GM23338 (cell line): ENCODE data around the gene MAZ. TPM values are rescaled to one million over a fixed set of nuclear protein-coding genes. Genes with fewer than 3 reads are reported as not detected.
"Not testable (repeated sequence)": the region's sequence is repeated elsewhere in the genome, so short reads cannot be mapped to it uniquely, and the experiment has no call there.

ENCODE experiments used
- ATAC-seq: fragments of 200-7000 bp; cut with Tn5 transposase; 3 replicates; pipeline ENCODE4 v1.9.1; 2020
- DNase-seq: peaks from one replicate; pipeline ENCODE4 v3.0.0-alpha.2; 2015; ENCODE audit warnings: low spot score
- H2AFZ ChIP-seq: fragments of 200-600 bp; sonication (generic); 2 replicates; pipeline ENCODE4 v1.8.0; 2016; ENCODE audit warnings: antibody characterized with exemption, mild to moderate bottlenecking, moderate library complexity
- H3F3A ChIP-seq: fragments of 200-600 bp; sonication (generic); replicated peaks from 2 replicates; pipeline ENCODE4 v1.8.0; 2017; ENCODE audit warnings: antibody characterized with exemption, mixed run types, low read depth
- H3K27ac ChIP-seq: fragments of 200-600 bp; sonication (generic); 2 replicates; pipeline ENCODE4 v1.6.1; 2016; ENCODE audit warnings: low read depth
- H3K27me3 ChIP-seq: fragments of 200-600 bp; sonication (generic); 2 replicates; pipeline ENCODE4 v1.8.0; 2016; ENCODE audit warnings: mild to moderate bottlenecking, mixed run types, moderate library complexity; ENCODE audit not compliant: insufficient read depth
- H3K36me3 ChIP-seq: fragments of 200-600 bp; sonication (generic); 2 replicates; pipeline ENCODE4 v1.8.0; 2016; ENCODE audit warnings: mild to moderate bottlenecking; ENCODE audit not compliant: insufficient read depth
- H3K4me1 ChIP-seq: fragments of 200-600 bp; sonication (generic); 2 replicates; pipeline ENCODE4 v1.8.0; 2016; ENCODE audit warnings: mild to moderate bottlenecking, moderate library complexity; ENCODE audit not compliant: insufficient read depth
- H3K4me2 ChIP-seq: fragments of 200-600 bp; sonication (generic); 2 replicates; pipeline ENCODE4 v1.7.1; 2017; ENCODE audit warnings: mixed run types
- H3K4me3 ChIP-seq: fragments of 200-600 bp; sonication (generic); 2 replicates; pipeline ENCODE4 v1.6.1; 2016; ENCODE audit warnings: mixed run types
- H3K79me2 ChIP-seq: fragments of 200-600 bp; sonication (generic); replicated peaks from 2 replicates; pipeline ENCODE4 v1.8.0; 2017; ENCODE audit warnings: mild to moderate bottlenecking; ENCODE audit not compliant: insufficient read depth
- H3K9me2 ChIP-seq: fragments of 200-600 bp; sonication (generic); 2 replicates; pipeline ENCODE4 v1.8.0; 2017; ENCODE audit not compliant: insufficient read depth
- H4K20me1 ChIP-seq: fragments of 200-600 bp; sonication (generic); replicated peaks from 2 replicates; pipeline ENCODE4 v1.8.0; 2017; ENCODE audit warnings: mild to moderate bottlenecking; ENCODE audit not compliant: insufficient read depth
- H3K27ac Mint-ChIP-seq: 2 replicates; pipeline ENCODE4 v1.8.0; 2020; ENCODE audit warnings: inconsistent platforms, mild to moderate bottlenecking, moderate library complexity, mixed read lengths
- H3K27me3 Mint-ChIP-seq: 3 replicates; pipeline ENCODE4 v1.8.0; 2022; ENCODE audit warnings: low read depth, mild to moderate bottlenecking, moderate library complexity, mixed read lengths, inconsistent platforms; ENCODE audit not compliant: insufficient read depth, poor library complexity
- H3K36me3 Mint-ChIP-seq: 3 replicates; pipeline ENCODE4 v1.8.0; 2021; ENCODE audit warnings: low read depth, mild to moderate bottlenecking, inconsistent platforms, moderate library complexity, mixed read lengths
- H3K4me1 Mint-ChIP-seq: 3 replicates; pipeline ENCODE4 v1.8.0; 2020; ENCODE audit warnings: mild to moderate bottlenecking, inconsistent platforms, mixed read lengths
- H3K4me3 Mint-ChIP-seq: 3 replicates; pipeline ENCODE4 v1.8.0; 2021; ENCODE audit warnings: moderate library complexity, mild to moderate bottlenecking, inconsistent platforms, mixed read lengths
- H3K9me3 Mint-ChIP-seq: 3 replicates; pipeline ENCODE4 v1.8.0; 2020; ENCODE audit warnings: moderate library complexity, mild to moderate bottlenecking, inconsistent platforms, mixed read lengths
- CREB1 ChIP-seq: fragments of 250-450 bp; sonication (Bioruptor Pico); IDR thresholded peaks from 2 replicates; pipeline ENCODE4 v1.5.0; 2020; ENCODE audit warnings: low read depth, mild to moderate bottlenecking, moderate library complexity
- CTCF ChIP-seq, 2 experiments: fragments of 200-600 bp in 1 of 2; sonication (generic) in 1 of 2; conservative IDR thresholded peaks; 2 replicates each; pipeline versions ENCODE4 v1.5.1 to v1.6.1; 2016 to 2017; ENCODE audit warnings: antibody characterized with exemption in 2 of 2, low read depth in 2 of 2, mild to moderate bottlenecking in 2 of 2, moderate library complexity in 1 of 2
- EZH2 ChIP-seq: fragments of 200-600 bp; sonication (generic); IDR thresholded peaks from one replicate; pipeline ENCODE4 v1.8.0; 2017; ENCODE audit warnings: antibody characterized with exemption, mild to moderate bottlenecking, low read depth; ENCODE audit not compliant: unreplicated experiment
- NANOG ChIP-seq: IDR thresholded peaks from 2 replicates; pipeline ENCODE4 v1.6.1; 2016; ENCODE audit warnings: antibody characterized with exemption, borderline replicate concordance
- POLR2AphosphoS5 ChIP-seq: IDR thresholded peaks from 2 replicates; pipeline ENCODE4 v1.6.1; 2016; ENCODE audit warnings: antibody characterized with exemption, low read depth
- STAT1 ChIP-seq: IDR thresholded peaks from one replicate; pipeline ENCODE4 v1.6.1; 2016; ENCODE audit warnings: antibody characterized with exemption; ENCODE audit not compliant: unreplicated experiment
- ZNF114 ChIP-seq: fragments of 250-450 bp; sonication (Bioruptor Pico); IDR thresholded peaks from 2 replicates; pipeline ENCODE4 v1.5.0; 2020; ENCODE audit warnings: mild to moderate bottlenecking, moderate library complexity
- polyA plus RNA-seq: library from polyadenylated mRNA; unstranded; fragments of >200 nt; fragmentation: Nextera tagmentation; extraction: Ambion mirVana; gene quantifications from 2 replicates; pipeline ENCODE4 v1.2.1, GENCODE V29; 2016
- total RNA-seq: library from RNA; depleted of rRNA; stranded (reverse); fragments of >200 nt; shearing (Covaris generic); gene quantifications from 2 replicates; pipeline ENCODE4 v1.2.3, GENCODE V29; 2014

MAZ gene
- total and polyA plus RNA-seq, 2 experiments from 2014 or later, result 155 to 270 TPM

- no peaks in the 10 kb centered on the region for H3K36me3 ChIP-seq
- peak overlapping the region; percentile 100 for H2AFZ ChIP-seq
- peak overlapping the region; percentile 80 for H3K4me2 ChIP-seq
- peaks cover 9% of the 10 kb centered on the region; the same call in 1 of the 2 replicates for H3K27me3 ChIP-seq
- no peaks in the 10 kb centered on the region for H4K20me1 ChIP-seq
- no peaks in the 10 kb centered on the region for H3K36me3 Mint-ChIP-seq
- H3K27ac ChIP-seq, result no peak overlapping the region
- H3K27ac Mint-ChIP-seq, result no peak overlapping the region
- TF ChIP-seq STAT1 (no peak), CREB1 (CRISPR knock-in tag) (peak; percentile 75), CTCF (conservative IDR thresholded peaks at IDR 0.05; ENCODE audit: low read depth in 2 of 2) (peak; percentile 74 to 84), EZH2 (no peak), POLR2AphosphoS5 (peak; percentile 37; the same call in 1 of the 2 replicates), NANOG (no peak)
- H3K4me3 ChIP-seq, result peak overlapping the region; percentile 51
- H3K4me3 Mint-ChIP-seq, result peak overlapping the region; percentile 55
- H3K4me1 ChIP-seq, result peaks cover 2% of the 10 kb centered on the region; the same call in 1 of the 2 replicates
- H3F3A ChIP-seq, result peaks cover 16% of the 10 kb centered on the region; the same call in 1 of the 2 replicates
- peaks cover 11% of the 10 kb centered on the region for H3K27me3 Mint-ChIP-seq
- peaks cover 18% of the 10 kb centered on the region; the same call in 2 of the 3 replicates for H3K4me1 Mint-ChIP-seq
- H3K9me2 ChIP-seq, result no peaks in the 10 kb centered on the region
- 0 out of 3 replicates have a peak, but pooled peaks cover 5% of the 10 kb centered on the region for H3K9me3 Mint-ChIP-seq
- ATAC-seq, result peak; percentile 96
- DNase-seq, result peak; percentile 97
- no peaks in the 10 kb centered on the region for H3K79me2 ChIP-seq
These were observed 21.3 kb upstream of the MAZ start for GRCh38 chr16:29784901-29785500.

GRCh38 chr16:29787155-29787554 is 19.2 kb upstream of the MAZ start:
- not testable (repeated sequence) for H3K27ac Mint-ChIP-seq, H3K36me3 ChIP-seq, H2AFZ ChIP-seq

GRCh38 chr16:29789775-29790182 is 16.6 kb upstream of the MAZ start:
- H3K27ac ChIP-seq, result peak overlapping the region; percentile 94
- TF ChIP-seq ZNF114 (CRISPR knock-in tag) (no peak), CTCF (conservative IDR thresholded peaks at IDR 0.05; ENCODE audit: low read depth in 2 of 2) (no peak)
- H3K79me2 ChIP-seq, result peaks cover 42% of the 10 kb centered on the region
- H3F3A ChIP-seq, result peaks cover 20% of the 10 kb centered on the region; the same call in 1 of the 2 replicates
- Mint-ChIP-seq H3K27me3 (peaks cover 19% of the 10 kb centered on the region), H3K4me1 (peaks cover 21% of the 10 kb centered on the region), H3K9me3 (no peaks in the 10 kb centered on the region), H3K27ac (peak overlapping the region; percentile 96), H3K4me3 (peak overlapping the region; percentile 99), H3K36me3 (peaks cover 19% of the 10 kb centered on the region)
- peak; percentile 3 for ATAC-seq
- peak; percentile 27 for DNase-seq
- H3K27me3 ChIP-seq, result peaks cover under 1% of the 10 kb centered on the region; the same call in 1 of the 2 replicates
- H3K36me3 ChIP-seq, result no peaks in the 10 kb centered on the region
- H3K4me1 ChIP-seq, result peaks cover 7% of the 10 kb centered on the region; the same call in 1 of the 2 replicates
- peak overlapping the region; percentile 98 for H2AFZ ChIP-seq
- peaks cover 30% of the 10 kb centered on the region for H4K20me1 ChIP-seq
- peak overlapping the region; percentile 93 for H3K4me2 ChIP-seq
- H3K4me3 ChIP-seq, result peak overlapping the region; percentile 95
- H3K9me2 ChIP-seq, result no peaks in the 10 kb centered on the region

More at GRCh38 chr16:29787155-29787554, 19.2 kb upstream of the MAZ start:
- H3K36me3 Mint-ChIP-seq, H4K20me1 ChIP-seq, H3K4me2 ChIP-seq, DNase-seq, H3K4me3 Mint-ChIP-seq, H3K4me1 ChIP-seq, H3K9me3 Mint-ChIP-seq, H3K4me3 ChIP-seq, ATAC-seq, H3K27me3 ChIP-seq, H3K9me2 ChIP-seq, H3K27ac ChIP-seq: not testable (repeated sequence)
- peaks cover 24% of the 10 kb centered on the region for H3K4me1 Mint-ChIP-seq
- peaks cover 18% of the 10 kb centered on the region; the same call in 1 of the 2 replicates for H3F3A ChIP-seq
- H3K27me3 Mint-ChIP-seq, result peaks cover 15% of the 10 kb centered on the region
- peaks cover 16% of the 10 kb centered on the region for H3K79me2 ChIP-seq
